Renal cortex interstitium (tissue), 11 donors: ENCODE data around the gene HBE1. TPM values are rescaled to one million over a fixed set of nuclear protein-coding genes. Genes with fewer than 3 reads are reported as not detected.
"Not testable (repeated sequence)": the region's sequence is repeated elsewhere in the genome, so short reads cannot be mapped to it uniquely, and the experiment has no call there.

Source experiments
- DNase-seq, 11 donors: peaks; one replicate each; pipeline ENCODE4 v3.0.0-alpha.2; 2013; ENCODE audit warnings: low read depth in 9 of 11, low spot score in 4 of 11; ENCODE audit errors: extremely low read depth in 1 of 11
- polyA plus RNA-seq, 3 donors: library from polyadenylated mRNA; unstranded; fragments of 120-200 nt; gene quantifications; one replicate each; pipeline ENCODE4 v1.2.1, GENCODE V29; 2013; ENCODE audit not compliant: insufficient read length in 3 of 3

Gene HBE1
- polyA plus RNA-seq, 3 donors = 2.4 to 26.1 (median 9.6) TPM

DNA sequence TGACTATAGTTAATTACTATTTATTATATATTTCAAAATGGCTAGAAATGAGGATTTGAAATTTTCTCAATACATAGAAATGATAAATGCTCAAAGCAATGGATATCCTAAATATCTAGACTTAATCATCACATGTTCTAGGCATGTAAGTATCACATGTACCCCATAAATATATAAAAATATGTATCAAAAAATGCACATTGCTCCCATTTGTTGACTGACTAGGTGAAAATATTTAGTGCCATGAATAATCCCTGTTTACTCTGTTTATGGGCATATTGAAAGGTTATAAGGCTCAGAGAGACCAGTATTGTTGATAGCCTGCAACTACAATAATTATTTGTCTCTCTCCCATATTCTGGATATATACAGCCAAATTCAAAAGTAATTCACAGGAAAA lies 3.1 kb downstream of the HBE1 start:
- no peak for DNase-seq

DNA sequence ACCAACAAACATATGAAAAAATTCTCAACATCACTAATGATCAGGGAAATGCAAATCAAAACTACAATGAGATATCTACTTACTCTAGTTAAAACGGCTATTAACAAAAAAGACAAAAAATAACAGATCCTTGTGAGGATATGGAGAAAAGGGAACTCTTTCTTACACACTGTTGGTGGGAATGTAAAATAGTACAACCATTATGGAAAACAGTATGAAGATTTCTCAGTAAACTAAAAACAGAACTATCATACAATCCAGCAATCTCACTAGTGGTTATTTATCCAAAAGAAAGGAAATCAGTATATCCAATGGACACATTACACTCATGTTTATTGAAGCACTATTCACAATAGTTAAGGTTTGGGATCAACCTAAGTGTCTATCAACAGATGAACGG lies 3.9 kb downstream of the HBE1 start:
- DNase-seq = no peak

DNA sequence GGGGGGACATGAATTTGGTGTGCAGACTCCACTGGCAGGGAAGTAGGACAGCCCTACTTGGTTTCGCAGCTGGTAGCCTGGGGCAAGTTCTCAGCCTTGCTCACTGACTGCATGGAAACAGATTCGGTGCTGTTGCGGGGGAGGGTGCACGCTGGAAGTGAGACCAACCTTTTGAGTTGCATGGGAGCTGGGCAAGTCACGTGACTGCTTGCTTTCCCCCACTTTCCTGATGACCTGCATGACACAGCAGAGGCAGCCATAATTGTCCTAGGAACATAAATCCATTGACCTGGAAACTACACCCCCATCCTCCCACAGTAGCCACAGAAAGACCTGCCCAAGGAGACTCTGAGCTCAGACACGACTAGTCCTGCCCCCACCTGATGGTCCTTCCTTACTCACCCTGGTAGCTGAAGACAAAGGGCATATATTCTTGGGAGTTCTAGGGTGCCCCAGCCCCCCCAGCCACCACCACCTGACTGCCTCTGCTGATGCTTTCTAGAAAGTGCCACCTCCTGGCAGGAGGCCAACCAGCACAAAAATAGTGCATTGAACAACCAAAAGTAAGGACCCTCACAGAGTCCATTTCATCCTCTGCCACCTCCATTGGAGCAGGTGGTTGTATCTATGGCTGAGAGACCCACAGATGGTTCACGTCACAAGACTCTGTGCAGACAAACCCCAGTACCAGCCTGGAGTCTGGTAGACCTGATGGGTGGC lies 11.0 kb downstream of the HBE1 start:
- no peak for DNase-seq

DNA sequence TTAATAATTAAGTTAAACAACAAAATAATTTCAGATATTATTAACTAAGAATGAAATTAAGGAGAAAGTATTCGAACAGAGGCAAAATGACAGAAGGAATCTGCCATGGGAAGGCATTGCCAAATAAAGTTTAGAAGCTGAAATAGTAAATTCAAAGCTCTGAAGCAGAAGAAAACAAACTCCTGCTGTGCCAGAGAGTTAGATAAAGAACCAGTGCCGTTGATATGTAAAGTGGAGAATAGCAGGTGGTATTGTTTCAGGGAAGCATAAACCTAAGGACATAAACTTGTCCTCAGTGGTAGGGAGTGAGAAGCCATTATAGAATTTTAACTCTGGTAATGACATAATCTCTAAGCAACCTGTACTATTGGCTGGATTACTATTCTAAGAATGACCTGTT lies 12.4 kb downstream of the HBE1 start:
- DNase-seq = no peak

DNA sequence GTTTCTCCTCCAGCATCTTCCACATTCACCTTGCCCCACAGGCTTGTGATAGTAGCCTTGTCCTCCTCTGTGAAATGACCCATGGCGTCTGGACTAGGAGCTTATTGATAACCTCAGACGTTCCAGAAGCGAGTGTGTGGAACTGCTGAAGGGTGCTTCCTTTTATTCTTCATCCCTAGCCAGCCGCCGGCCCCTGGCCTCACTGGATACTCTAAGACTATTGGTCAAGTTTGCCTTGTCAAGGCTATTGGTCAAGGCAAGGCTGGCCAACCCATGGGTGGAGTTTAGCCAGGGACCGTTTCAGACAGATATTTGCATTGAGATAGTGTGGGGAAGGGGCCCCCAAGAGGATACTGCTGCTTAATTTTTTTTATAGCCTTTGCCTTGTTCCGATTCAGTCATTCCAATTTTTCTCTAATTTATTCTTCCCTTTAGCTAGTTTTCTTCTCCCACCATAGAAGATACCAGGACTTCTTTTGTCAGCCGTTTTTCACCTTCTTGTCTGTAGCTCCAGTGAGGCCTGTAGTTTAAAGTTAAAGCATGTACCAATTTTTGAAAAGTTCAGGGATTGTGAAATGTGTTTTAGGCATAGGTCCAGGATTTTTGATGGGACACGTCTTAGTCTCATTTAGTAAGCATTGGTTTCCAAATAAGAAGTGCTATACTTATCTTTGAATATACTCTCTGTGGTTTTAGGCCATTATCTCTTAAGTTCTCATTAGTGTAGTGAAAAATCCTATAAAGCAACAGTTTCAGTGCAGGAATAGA lies 14.9 kb downstream of the HBE1 start, which contains the start of gene HBG2:
Gene HBG2, minus strand, starts transcription at position 136 of the 768 bp plus-strand sequence. Its CDS starts 53 bp downstream, at position 83.
- not testable (repeated sequence) for DNase-seq

DNA sequence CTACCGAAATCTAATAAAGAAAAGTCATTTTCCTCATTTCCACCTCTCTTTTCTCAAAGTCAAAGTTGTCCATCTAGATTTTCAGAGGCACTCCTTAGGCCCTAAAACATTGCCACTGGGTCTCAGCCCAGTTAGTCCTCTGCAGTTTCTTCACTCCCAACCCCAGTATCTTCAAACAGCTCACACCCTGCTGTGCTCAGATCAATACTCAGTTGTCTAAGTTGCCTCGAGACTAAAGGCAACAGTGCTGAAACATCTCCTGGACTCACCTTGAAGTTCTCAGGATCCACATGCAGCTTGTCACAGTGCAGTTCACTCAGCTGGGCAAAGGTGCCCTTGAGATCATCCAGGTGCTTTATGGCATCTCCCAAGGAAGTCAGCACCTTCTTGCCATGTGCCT lies 15.7 kb downstream of the HBE1 start:
- not testable (repeated sequence) for DNase-seq

DNA sequence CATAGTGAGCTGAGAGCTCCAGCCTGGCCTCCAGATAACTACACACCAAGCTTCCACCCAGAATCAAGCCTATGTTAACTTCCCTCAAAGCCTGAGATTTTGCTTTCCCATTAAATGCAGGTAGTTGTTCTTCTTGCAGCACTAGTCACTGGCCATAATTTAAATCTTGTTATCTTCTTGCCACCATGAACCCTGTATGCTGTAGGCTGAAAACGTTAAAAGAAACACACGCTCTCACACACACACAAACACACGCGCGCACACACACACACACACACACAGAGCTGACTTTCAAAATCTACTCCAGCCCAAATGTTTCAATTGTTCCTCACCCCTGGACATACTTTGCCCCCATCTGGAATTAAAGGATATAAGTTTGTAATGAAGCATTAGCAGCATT lies 16.3 kb downstream of the HBE1 start:
- not testable (repeated sequence) for DNase-seq

DNA sequence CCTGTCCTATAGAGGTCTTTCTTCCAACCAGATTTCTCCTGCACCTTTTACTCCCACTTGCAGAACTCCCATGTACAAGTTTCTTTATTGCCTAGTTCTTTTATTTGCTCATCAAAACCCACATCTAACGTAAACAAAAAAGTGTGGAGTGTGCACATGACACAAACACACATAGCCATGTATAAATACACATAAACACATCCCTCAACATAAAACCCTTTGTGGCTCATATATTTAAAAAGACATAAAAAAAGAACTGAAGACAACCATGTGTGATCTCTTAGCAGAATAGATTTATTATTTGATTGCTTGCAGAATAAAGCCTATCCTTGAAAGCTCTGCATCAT lies 16.9 kb downstream of the HBE1 start:
- DNase-seq = no peak

DNA sequence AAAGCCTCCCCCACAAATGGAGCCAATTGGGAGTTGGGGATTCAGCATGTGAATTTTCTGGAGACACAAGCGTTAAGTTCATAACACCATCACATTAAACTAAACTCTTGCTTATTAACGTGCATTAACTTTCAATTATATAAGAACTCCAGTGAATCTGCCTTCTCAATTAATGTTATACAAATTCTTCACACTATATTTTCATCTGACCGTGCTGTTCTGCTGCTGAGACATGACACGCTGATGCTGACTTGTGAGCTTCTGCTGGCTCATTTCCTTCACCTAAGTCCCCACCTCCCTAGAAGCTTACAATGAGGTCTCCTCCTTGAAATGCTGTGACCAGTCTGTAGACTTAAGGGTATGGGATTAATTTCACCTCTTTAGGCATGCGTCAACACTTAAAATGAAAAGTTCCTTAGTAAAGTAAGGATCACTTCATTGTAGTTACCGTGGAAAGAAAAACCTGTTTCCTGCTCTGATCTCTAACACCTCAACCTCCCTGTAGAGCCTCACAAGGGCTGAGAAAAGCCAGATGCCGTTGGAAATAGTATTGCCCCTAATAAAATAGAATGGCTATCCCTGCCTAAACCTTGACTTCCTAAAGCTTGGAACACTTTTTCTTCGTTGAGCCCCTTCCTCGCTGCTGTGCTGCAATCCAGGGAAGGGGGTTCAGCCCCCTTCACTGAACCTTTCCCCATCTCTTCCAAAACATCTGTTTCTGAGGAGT lies 17.4 kb downstream of the HBE1 start:
- DNase-seq = no peak

DNA sequence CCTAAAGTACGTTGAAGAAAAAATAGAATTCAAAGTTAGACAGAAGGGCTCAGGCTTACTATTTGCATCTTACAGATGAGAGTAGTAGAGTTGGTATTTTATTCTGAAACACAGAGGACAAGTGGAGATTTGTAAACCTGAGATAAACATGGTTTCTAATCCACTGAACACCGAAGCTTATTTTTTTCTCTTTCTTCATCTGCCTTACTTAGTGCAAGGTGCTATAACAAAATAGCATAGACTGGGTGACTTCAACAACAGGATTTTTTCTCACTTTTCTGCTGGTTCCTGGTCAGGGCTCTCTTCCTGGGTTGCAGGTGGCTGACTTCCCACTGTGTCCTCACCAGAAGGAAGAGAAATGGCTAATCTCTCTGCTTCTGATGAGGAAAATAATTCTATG lies 18.0 kb downstream of the HBE1 start:
- DNase-seq = no peak

DNA sequence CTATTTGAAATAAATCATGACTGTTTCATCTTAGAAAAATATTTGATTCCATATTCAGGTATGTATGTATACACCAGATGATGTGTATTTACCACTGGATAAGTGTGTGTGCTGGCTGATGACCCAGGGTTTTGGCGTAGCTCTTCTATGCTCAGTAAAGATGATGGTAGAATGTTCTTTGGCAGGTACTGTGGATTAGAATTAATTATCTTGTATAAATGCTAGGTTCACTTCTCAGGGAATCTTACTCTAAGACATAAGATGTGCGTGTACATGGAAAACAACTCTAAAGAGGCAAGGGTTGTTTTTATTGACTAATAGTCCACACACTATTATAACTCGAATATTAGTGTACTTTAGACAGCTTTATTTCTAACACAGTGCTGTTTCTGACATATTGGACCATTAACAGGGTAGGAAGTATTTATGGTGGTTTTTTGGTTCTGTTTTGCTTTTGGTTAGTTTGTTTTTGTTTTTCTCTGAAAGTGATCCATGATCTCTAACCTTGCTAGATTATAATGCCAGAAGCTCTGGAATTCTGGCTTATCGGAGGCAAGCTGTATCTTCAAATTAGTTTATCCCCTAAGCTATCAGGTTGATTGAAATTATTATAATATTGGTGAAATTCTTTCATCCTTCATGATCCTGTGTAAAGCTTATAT lies 19.1 kb downstream of the HBE1 start:
- DNase-seq = no peak

DNA sequence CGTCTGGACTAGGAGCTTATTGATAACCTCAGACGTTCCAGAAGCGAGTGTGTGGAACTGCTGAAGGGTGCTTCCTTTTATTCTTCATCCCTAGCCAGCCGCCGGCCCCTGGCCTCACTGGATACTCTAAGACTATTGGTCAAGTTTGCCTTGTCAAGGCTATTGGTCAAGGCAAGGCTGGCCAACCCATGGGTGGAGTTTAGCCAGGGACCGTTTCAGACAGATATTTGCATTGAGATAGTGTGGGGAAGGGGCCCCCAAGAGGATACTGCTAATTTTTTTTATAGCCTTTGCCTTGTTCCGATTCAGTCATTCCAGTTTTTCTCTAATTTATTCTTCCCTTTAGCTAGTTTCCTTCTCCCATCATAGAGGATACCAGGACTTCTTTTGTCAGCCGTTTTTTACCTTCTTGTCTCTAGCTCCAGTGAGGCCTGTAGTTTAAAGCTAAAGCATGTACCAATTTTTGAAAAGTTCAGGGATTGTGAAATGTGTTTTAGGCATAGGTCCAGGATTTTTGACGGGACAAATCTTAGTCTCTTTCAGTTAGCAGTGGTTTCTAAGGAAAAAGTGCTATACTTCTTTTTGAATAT lies 19.8 kb downstream of the HBE1 start, which contains the start of gene HBG1:
Gene HBG1, minus strand, starts transcription at position 51 of the 590 bp plus-strand sequence. CDS start 53 bp downstream, outside the sequence.
- DNase-seq = not testable (repeated sequence)

DNA sequence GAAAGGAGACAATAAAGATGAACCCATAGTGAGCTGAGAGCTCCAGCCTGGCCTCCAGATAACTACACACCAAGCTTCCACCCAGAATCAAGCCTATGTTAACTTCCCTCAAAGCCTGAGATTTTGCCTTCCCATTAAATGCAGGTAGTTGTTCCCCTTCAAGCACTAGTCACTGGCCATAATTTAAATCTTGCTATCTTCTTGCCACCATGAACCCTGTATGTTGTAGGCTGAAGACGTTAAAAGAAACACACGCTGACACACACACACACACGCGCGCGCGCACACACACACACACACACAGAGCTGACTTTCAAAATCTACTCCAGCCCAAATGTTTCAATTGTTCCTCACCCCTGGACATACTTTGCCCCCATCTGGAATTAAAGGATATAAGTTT lies 21.2 kb downstream of the HBE1 start:
- not testable (repeated sequence) for DNase-seq

DNA sequence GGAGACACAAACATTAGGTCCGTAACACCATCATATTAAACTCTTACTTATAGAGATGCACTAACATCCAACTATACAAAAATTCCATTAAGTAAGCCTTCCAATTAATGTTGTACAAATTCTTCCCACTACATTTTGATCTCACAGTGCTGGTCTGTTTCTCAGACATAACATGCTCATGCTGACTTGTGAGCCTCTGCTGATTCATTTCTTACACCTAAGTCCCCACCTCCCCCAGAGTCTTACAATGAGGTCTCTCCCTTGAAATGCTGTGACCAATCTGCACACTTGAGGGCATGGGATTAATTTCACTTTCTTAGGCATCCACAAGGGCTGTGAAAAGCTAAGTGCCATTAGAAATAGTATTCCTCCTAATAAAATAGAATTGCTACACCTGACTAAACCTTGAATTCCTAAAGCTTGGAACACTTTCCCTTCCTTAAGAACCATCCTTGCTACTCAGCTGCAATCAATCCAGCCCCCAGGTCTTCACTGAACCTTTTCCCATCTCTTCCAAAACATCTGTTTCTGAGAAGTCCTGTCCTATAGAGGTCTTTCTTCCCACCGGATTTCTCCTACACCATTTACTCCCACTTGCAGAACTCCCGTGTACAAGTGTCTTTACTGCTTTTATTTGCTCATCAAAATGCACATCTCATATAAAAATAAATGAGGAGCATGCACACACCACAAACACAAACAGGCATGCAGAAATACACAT lies 22.1 kb downstream of the HBE1 start:
- DNase-seq = no peak

DNA sequence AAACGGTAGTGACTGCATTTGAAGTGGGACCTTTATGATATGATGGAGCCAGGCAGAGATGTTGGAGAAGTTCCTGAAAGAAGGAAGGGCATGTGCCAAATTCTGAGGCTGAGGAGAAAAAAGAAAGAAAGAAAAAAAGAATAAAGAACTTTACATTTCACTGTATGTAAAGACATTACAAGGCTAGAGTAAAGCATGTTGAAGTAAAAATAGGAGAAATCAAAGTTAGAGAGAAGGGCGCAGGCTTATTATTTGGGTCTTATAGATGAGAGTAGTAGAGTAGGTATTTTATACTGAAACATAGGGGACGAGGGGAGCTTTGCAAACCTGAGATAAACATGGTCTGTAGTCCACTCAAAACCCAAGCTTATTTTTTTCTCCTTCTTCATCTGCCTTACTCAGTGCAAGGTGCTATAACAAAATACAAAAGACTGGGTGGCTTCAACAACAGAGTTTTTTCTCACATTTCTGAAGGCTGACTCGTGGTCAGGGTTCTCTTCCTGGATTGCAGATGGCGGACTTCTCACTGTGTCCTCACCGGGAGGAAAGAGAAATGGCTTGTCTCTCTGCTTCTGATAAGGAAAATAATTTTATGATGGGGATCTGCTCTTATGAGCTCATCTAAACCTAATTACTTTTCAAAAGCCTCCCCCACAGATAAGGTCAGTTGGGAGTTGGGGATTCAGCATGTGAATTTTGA lies 22.8 kb downstream of the HBE1 start:
- no peak for DNase-seq

DNA sequence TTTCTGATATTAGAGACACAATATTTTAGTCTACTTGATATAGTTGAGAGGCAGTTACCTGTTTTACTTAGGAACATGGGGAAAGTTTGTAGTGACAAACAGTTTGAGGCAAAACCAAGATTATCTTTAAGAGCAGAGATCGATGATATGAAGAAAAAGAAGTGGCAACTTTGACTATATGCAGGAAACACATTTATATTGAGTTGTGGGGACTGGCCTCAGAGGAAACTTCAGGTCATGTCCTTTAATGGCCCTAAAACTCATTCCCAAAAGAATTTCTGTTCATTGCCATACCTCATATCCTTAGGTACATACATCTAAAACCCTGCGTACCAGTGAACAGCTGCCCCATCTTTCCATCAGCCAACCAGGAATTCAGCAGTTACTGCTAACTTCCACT lies 24.6 kb downstream of the HBE1 start:
- no peak for DNase-seq

DNA sequence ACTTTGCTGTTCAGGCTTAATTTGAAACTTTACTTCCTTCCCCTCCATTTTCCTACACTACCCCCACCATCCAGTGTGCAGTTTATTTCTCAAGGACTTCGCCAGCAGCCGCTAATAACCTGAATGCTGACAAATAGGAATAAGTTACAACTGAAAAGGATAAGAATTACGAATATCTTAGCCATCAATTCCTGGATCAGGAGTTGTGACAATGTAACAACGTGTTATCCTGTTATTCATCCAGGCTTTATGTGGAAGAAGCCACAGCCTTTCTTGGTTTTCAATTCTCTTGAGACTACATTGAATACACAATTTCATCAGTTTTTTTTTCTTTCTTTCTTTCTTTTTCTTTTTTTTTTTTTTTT lies 25.9 kb downstream of the HBE1 start:
- DNase-seq = no peak
